GM21515 (cell line): ENCODE data around the gene GET3.

Experiments
- ATAC-seq: cut with Tn5 transposase; IDR thresholded peaks from one replicate; pipeline ENCODE4 v1.9.1; 2021; ENCODE audit not compliant: unreplicated experiment

Gene GET3

GRCh38 chr19:12778017-12778904 lies 41.0 kb downstream of the GET3 start:
- ATAC-seq = no peak

- no peak for ATAC-seq
Measured at GRCh38 chr19:12778905-12779161, 41.5 kb downstream of the GET3 start.

- no peak for ATAC-seq
Measured at GRCh38 chr19:12779162-12779993, 42.1 kb downstream of the GET3 start.

GRCh38 chr19:12782174-12782423 lies 44.8 kb downstream of the GET3 start:
- ATAC-seq = no peak

- peak; percentile 35 for ATAC-seq
Measured at GRCh38 chr19:12782424-12783290, 45.4 kb downstream of the GET3 start.

- ATAC-seq = no peak
Measured at GRCh38 chr19:12783291-12783848, 46.1 kb downstream of the GET3 start.

GRCh38 chr19:12783849-12784393 lies 46.6 kb downstream of the GET3 start:
- ATAC-seq = no peak

- no peak for ATAC-seq
Measured at GRCh38 chr19:12784394-12784870, 47.1 kb downstream of the GET3 start.

GRCh38 chr19:12784871-12785430 lies 47.7 kb downstream of the GET3 start:
- ATAC-seq = no peak

GRCh38 chr19:12785431-12786031 lies 48.2 kb downstream of the GET3 start:
- ATAC-seq = no peak

GRCh38 chr19:12786141-12786870 lies 49.0 kb downstream of the GET3 start:
- no peak for ATAC-seq

GRCh38 chr19:12786952-12787351 lies 49.7 kb downstream of the GET3 start:
- ATAC-seq = no peak

- no peak for ATAC-seq
Measured at GRCh38 chr19:12787458-12787857, 50.2 kb downstream of the GET3 start.

GRCh38 chr19:12788042-12788681 lies 50.9 kb downstream of the GET3 start:
- no peak for ATAC-seq

GRCh38 chr19:12788682-12789097 lies 51.4 kb downstream of the GET3 start:
- ATAC-seq = no peak

GRCh38 chr19:12789098-12789903 lies 52.0 kb downstream of the GET3 start:
- ATAC-seq = no peak

GRCh38 chr19:12789904-12790619 lies 52.8 kb downstream of the GET3 start:
- peak; percentile 41 for ATAC-seq
